CD4-positive, alpha-beta T cell treated with Interleukin-6 at 100 ng/mL for 8 hours (primary cell): Measurements from ENCODE around the gene DAZ3.
"Not testable (repeated sequence)": the region's sequence is repeated elsewhere in the genome, so short reads cannot be mapped to it uniquely, and the experiment has no call there.

Experiments used
- DNase-seq: peaks from one replicate; pipeline ENCODE4 v3.0.0-alpha.2; 2020; ENCODE audit warnings: mixed read lengths, low spot score

DAZ3 gene, protein sequence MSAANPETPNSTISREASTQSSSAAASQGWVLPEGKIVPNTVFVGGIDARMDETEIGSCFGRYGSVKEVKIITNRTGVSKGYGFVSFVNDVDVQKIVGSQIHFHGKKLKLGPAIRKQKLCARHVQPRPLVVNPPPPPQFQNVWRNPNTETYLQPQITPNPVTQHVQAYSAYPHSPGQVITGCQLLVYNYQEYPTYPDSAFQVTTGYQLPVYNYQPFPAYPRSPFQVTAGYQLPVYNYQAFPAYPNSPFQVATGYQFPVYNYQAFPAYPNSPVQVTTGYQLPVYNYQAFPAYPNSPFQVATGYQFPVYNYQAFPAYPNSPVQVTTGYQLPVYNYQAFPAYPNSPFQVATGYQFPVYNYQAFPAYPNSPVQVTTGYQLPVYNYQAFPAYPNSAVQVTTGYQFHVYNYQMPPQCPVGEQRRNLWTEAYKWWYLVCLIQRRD

DNA sequence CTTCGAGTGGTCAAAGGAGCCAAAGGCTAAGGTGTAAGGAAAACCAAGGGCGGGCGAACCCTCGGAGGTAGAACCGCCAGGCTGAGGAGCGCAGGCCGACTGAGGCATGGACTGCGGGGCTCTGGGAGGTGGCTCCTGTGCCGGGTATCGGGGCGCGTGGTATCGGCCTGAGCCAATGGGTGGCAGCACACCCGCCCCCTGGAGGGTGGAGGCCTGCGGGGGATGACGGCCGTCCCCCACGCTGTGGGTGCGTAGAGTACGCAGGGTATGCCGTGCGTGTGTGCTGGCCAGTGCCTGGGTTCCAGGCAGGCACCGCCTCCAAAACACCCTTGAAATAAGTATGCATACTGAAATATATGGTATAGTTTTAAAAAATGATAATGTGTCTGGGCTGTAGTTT lies at the start of gene DAZ3:
Gene DAZ3 (minus strand): TSS at position 101 of the 400 bp plus-strand sequence. CDS start 208 bp downstream, outside the sequence.
- not testable (repeated sequence) for DNase-seq

DNA sequence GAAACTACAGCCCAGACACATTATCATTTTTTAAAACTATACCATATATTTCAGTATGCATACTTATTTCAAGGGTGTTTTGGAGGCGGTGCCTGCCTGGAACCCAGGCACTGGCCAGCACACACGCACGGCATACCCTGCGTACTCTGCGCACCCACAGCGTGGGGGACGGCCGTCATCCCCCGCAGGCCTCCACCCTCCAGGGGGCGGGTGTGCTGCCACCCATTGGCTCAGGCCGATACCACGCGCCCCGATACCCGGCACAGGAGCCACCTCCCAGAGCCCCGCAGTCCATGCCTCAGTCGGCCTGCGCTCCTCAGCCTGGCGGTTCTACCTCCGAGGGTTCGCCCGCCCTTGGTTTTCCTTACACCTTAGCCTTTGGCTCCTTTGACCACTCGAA lies 20.4 kb upstream of the DAZ3 start, which contains the start of gene DAZ4:
Gene DAZ4 (plus strand): TSS at position 301 of the 400 bp plus-strand sequence. CDS start 208 bp downstream, outside the sequence.
- DNase-seq, result not testable (repeated sequence)

DNA sequence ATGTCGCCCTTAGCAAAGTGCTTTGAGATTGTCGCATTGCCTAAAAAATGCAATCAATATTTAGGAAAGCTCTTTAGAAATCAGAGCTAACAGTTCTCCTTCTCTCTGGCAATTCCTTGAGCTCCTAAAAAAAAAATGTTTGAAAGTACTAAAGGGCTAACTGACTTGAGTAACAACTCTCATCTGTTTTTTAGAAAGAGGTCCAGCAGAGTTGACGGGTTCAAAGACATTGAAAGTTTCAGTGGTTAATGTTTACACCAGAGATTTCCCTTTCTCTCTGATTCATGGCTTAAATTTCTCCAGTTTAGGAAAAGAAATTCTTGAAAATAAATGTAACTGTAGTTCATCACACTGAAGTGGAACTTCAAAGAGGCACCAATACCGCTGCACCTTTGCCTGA lies 11.9 kb upstream of the DAZ3 start:
- DNase-seq, result not testable (repeated sequence)

DNA sequence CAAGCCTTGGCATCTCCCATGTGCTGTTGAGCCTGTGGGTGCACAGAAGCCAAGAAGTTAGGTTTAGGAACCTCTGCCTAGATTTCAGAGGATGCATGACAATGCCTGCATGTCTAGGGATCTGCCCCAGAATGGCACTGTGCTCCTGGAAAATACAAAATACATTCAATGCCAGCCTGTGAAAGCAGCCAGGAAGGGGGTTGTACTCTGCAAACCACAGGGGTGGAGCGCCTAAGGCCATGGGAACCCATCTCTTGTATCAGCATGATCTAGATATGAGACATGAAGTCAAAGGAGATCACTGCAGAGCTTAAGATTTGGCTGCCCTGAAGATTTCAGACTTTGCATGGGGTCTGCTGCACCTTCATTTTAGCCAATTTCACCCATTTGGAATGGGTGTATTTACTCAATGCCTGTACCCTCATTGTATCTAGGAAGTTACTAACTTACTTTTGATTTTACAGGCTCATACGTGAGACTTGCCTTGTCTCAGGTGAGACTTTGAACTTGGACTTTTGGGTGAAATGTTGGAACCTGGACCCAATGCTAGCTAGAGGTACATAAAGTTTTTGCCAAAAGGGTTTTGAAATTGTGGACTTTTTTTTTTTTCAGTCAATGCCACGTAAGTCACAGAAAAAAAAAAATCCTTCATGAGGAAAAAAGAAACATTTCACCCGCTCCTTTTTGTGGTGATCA lies 11.1 kb upstream of the DAZ3 start:
- DNase-seq, result not testable (repeated sequence)

DNA sequence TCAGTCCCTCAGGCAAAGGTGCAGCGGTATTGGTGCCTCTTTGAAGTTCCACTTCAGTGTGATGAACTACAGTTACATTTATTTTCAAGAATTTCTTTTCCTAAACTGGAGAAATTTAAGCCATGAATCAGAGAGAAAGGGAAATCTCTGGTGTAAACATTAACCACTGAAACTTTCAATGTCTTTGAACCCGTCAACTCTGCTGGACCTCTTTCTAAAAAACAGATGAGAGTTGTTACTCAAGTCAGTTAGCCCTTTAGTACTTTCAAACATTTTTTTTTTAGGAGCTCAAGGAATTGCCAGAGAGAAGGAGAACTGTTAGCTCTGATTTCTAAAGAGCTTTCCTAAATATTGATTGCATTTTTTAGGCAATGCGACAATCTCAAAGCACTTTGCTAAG lies 8.6 kb upstream of the DAZ3 start:
- not testable (repeated sequence) for DNase-seq
